ENCODE data around the gene XYLT2.

DNA sequence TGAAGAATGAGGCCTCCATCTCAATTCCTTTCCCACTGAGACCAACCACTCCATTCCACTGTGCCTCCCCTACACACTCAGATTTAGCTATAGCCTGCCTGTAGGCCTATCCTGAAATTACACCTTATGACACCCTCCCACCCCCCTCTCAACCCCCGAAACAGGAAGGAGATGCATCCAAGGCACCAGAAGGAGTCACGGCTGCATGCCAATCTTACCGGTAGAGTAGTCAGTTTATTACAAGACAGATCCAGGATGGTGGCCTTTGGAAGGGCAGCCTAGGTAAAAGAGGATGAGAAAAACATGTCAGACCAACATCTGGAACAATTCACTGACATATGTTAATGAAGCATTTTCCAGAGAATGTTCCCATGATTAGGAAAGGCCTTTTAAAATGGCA lies 48.8 kb downstream of the XYLT2 start:
- TF ChIP-seq, protein P1, sequence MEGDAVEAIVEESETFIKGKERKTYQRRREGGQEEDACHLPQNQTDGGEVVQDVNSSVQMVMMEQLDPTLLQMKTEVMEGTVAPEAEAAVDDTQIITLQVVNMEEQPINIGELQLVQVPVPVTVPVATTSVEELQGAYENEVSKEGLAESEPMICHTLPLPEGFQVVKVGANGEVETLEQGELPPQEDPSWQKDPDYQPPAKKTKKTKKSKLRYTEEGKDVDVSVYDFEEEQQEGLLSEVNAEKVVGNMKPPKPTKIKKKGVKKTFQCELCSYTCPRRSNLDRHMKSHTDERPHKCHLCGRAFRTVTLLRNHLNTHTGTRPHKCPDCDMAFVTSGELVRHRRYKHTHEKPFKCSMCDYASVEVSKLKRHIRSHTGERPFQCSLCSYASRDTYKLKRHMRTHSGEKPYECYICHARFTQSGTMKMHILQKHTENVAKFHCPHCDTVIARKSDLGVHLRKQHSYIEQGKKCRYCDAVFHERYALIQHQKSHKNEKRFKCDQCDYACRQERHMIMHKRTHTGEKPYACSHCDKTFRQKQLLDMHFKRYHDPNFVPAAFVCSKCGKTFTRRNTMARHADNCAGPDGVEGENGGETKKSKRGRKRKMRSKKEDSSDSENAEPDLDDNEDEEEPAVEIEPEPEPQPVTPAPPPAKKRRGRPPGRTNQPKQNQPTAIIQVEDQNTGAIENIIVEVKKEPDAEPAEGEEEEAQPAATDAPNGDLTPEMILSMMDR (IDR thresholded peaks at IDR 0.05; ENCODE audit: insufficient read depth, low read depth, low read length) = no peak
- no peak for TF ChIP-seq EZH2 (IDR thresholded peaks at IDR 0.05; ENCODE audit: insufficient read depth, low read length)

All from astrocyte (in vitro differentiated cells and primary cell).